GM12865 (cell line): Measurements from ENCODE around the gene DMKN.
"Not testable (repeated sequence)": the region's sequence is repeated elsewhere in the genome, so short reads cannot be mapped to it uniquely, and the experiment has no call there.

Experiments
- DNase-seq: peaks from one replicate; pipeline ENCODE4 v3.0.0; 2010; ENCODE audit warnings: low read depth
- H3K4me3 ChIP-seq: 2 replicates; pipeline ENCODE4 v1.5.1; 2011; ENCODE audit warnings: mild to moderate bottlenecking, low read depth, low read length, control low read depth
- TF ChIP-seq, protein P1 (sequence below): IDR thresholded peaks from 2 replicates; pipeline ENCODE4 v1.5.1; 2011; ENCODE audit warnings: low read length, control low read depth, low read depth, inconsistent platforms; ENCODE audit not compliant: insufficient read depth; ENCODE audit errors: missing control alignments

DMKN gene

GRCh38 chr19:35474104-35474503, 39.3 kb downstream of the DMKN start:
- DNase-seq: no peak
- H3K4me3 ChIP-seq: no peak overlapping the region
- TF ChIP-seq, protein P1, sequence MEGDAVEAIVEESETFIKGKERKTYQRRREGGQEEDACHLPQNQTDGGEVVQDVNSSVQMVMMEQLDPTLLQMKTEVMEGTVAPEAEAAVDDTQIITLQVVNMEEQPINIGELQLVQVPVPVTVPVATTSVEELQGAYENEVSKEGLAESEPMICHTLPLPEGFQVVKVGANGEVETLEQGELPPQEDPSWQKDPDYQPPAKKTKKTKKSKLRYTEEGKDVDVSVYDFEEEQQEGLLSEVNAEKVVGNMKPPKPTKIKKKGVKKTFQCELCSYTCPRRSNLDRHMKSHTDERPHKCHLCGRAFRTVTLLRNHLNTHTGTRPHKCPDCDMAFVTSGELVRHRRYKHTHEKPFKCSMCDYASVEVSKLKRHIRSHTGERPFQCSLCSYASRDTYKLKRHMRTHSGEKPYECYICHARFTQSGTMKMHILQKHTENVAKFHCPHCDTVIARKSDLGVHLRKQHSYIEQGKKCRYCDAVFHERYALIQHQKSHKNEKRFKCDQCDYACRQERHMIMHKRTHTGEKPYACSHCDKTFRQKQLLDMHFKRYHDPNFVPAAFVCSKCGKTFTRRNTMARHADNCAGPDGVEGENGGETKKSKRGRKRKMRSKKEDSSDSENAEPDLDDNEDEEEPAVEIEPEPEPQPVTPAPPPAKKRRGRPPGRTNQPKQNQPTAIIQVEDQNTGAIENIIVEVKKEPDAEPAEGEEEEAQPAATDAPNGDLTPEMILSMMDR: no peak

- no peak for DNase-seq
- TF ChIP-seq, protein P1: no peak
- no peak overlapping the region for H3K4me3 ChIP-seq
These were observed 41.5 kb downstream of the DMKN start for GRCh38 chr19:35471946-35472345.

DNA sequence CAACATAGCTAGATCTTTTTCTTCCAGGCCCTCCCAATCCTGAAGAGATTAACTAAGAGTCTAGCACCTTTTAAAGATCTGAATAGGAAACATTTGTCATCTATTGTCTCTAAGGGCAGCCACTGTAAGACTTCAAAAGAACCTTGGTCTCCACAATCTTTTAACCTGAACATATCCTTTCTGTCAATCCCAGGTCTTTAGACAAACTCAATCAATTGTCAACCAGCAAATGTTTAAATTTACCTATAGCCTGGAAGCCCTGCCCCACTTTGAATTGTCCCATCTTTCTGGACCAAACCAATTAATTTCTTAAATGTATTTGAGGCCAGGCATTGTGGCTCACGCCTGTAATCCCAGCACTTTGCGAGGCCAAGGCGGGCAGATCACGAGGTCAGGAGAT, 42.4 kb downstream of the DMKN start:
- not testable (repeated sequence) for H3K4me3 ChIP-seq, DNase-seq

DNA sequence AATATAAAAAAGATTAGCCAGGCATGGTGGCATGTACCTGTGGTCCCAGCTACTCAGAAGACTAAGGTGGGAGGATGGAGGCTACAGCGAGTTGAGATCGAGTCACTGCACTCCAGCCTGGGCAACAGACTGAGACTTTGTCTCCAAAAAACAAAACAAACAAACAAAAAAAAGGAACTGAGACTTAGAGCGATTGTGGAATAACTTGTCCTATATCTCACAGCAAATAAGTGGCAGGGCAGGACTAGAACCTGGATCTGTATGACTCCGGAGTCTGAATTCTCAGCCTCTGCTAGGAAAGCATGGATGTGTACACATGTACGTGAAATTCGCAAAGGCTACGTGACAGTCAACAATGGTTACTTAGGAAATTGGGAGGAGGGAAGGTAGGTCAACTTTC, 43.3 kb downstream of the DMKN start:
- DNase-seq: no peak
- TF ChIP-seq, protein P1: no peak
- no peak overlapping the region for H3K4me3 ChIP-seq

- TF ChIP-seq, protein P1: peak; percentile 92
- H3K4me3 ChIP-seq: no peak overlapping the region
- DNase-seq: peak; percentile 92
These were observed 44.8 kb downstream of the DMKN start for GRCh38 chr19:35468637-35469036.

GRCh38 chr19:35466259-35466658, 47.2 kb downstream of the DMKN start:
- H3K4me3 ChIP-seq: no peak overlapping the region
- DNase-seq: no peak
- TF ChIP-seq, protein P1: no peak

DNA sequence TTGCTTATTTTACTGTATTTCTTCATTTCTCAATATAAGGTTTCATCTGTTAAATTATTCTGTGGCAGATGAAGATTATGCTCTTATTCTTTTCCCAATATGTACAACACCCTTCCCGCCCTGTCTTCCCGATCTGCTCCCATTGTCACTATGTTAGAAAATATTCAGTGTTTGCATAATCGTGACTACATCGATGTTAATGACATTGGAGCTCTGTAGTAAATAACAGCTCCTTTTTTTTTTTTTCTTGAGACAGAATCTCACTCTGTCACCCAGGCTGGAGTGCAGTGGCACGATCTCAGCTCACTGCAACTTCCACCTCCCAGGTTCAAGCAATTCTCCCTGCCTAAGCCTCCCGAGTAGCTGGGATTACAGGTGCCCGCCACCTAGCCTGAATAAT, 50.5 kb downstream of the DMKN start:
- not testable (repeated sequence) for DNase-seq, H3K4me3 ChIP-seq

DNA sequence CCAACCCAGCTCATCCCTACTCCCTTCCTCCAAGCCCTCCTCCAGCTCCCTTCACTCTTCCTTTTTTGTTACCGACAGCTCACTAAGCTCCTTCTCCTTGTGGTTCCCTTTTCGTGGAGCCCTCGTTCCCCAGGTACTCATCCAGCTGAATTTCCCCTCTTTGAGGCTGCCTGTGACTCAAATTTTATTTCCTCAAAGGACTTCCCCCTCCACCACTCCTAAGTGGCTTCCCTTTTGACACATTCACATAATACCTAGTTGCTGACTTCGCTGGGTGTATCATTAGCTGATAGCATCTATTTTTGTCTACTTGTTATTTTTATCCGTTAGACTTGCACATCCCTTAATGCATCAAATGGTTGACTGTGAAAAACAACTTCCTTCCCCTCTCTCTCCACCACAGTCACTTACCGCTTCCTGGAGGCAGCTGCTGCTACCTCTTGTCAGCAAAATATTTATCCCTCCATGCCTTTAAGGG, 50.9 kb downstream of the DMKN start:
- TF ChIP-seq, protein P1: no peak
- peak; percentile 90 for DNase-seq
- H3K4me3 ChIP-seq: no peak overlapping the region

DNA sequence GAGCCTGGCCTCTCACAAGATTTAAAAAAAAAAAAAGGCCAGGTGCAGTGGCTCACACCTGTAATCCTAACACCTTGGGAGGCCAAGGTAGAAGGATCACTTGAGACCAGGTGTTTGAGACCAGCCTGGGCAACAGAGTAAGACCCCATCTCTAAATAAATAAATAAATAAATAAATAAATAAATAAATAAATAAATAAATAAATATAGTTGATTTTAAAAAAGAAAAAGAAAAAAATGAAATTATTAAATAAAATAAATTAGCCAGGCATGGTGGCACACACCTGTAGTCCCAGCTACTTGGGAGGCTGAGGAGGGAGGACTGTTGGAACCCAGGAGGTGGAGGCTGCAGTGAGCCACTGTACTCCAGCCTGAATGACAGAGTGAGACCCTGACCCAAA, 51.7 kb downstream of the DMKN start:
- not testable (repeated sequence) for DNase-seq, H3K4me3 ChIP-seq
